HepG2 (cell line): ENCODE results near the gene MADD. TPM values are rescaled to one million over a fixed set of nuclear protein-coding genes. Genes with fewer than 3 reads are reported as not detected.

Experiments used
- ELF3 ChIP-seq: IDR thresholded peaks from 2 replicates; pipeline ENCODE4 v1.6.1; 2016; ENCODE audit warnings: missing genetic modification reagents, missing compliant biosample characterization
- FOXA3 ChIP-seq: IDR thresholded peaks from 2 replicates; pipeline ENCODE4 v1.6.1; 2016; ENCODE audit warnings: missing genetic modification reagents, missing compliant biosample characterization
- HMGA1 ChIP-seq: sonication (generic); formaldehyde crosslinking; conservative IDR thresholded peaks from 2 replicates; pipeline ENCODE4 v1.4.0; 2020; ENCODE audit warnings: missing genetic modification reagents
- MAFG ChIP-seq: sonication (generic); formaldehyde crosslinking; IDR thresholded peaks from 2 replicates; pipeline ENCODE4 v1.5.1; 2020; ENCODE audit warnings: mild to moderate bottlenecking, missing genetic modification reagents
- MIER2 ChIP-seq: IDR thresholded peaks from 2 replicates; pipeline ENCODE4 v1.6.1; 2016; ENCODE audit warnings: missing biosample characterization, missing genetic modification reagents
- SALL1 ChIP-seq: sonication (generic); formaldehyde crosslinking; IDR thresholded peaks from 2 replicates; pipeline ENCODE4 v1.8.0; 2022; ENCODE audit warnings: mild to moderate bottlenecking, missing genetic modification reagents
- SMAD1 ChIP-seq: sonication (generic); formaldehyde crosslinking; IDR thresholded peaks from 2 replicates; pipeline ENCODE4 v1.4.0; 2020; ENCODE audit warnings: missing genetic modification reagents, low read depth, mild to moderate bottlenecking, borderline replicate concordance
- SNRNP70 ChIP-seq: fragments of 200-400 bp; formaldehyde crosslinking; IDR thresholded peaks from 2 replicates; pipeline ENCODE4 v1.6.1; 2017; ENCODE audit warnings: mild to moderate bottlenecking, low read depth, low read length, moderate library complexity
- TOE1 ChIP-seq: sonication (generic); formaldehyde crosslinking; IDR thresholded peaks from 2 replicates; pipeline ENCODE4 v1.4.0; 2020; ENCODE audit warnings: mild to moderate bottlenecking, missing genetic modification reagents
- TRIM24 ChIP-seq: sonication (generic); formaldehyde crosslinking; IDR thresholded peaks from 2 replicates; pipeline ENCODE4 v1.8.0; 2022; ENCODE audit warnings: mild to moderate bottlenecking, missing genetic modification reagents
- ZBTB21 ChIP-seq: sonication (generic); formaldehyde crosslinking; IDR thresholded peaks from 2 replicates; pipeline ENCODE4 v1.4.0; 2020; ENCODE audit warnings: missing genetic modification reagents
- ZFP90 ChIP-seq: sonication (generic); formaldehyde crosslinking; IDR thresholded peaks from 2 replicates; pipeline ENCODE4 v1.8.0; 2022; ENCODE audit warnings: missing genetic modification reagents, mild to moderate bottlenecking, inconsistent platforms, borderline replicate concordance
- ZNF331 ChIP-seq: sonication (generic); formaldehyde crosslinking; IDR thresholded peaks from 2 replicates; pipeline ENCODE4 v1.4.0; 2020; ENCODE audit warnings: missing genetic modification reagents
- ZNF33A ChIP-seq: sonication (generic); formaldehyde crosslinking; IDR thresholded peaks from 2 replicates; pipeline ENCODE4 v1.5.1; 2020; ENCODE audit warnings: missing genetic modification reagents, mild to moderate bottlenecking, moderate library complexity, borderline replicate concordance
- ZNF432 ChIP-seq: sonication (generic); formaldehyde crosslinking; IDR thresholded peaks from 2 replicates; pipeline ENCODE4 v1.5.0; 2020; ENCODE audit warnings: missing genetic modification reagents, mild to moderate bottlenecking, borderline replicate concordance
- ZNF615 ChIP-seq: sonication (generic); formaldehyde crosslinking; IDR thresholded peaks from 2 replicates; pipeline ENCODE4 v1.5.0; 2020; ENCODE audit warnings: mild to moderate bottlenecking, missing genetic modification reagents, borderline replicate concordance
- ZNF644 ChIP-seq: IDR thresholded peaks from 2 replicates; pipeline ENCODE4 v1.6.1; 2016; ENCODE audit warnings: low read depth
- ZNF788 ChIP-seq: sonication (generic); formaldehyde crosslinking; IDR thresholded peaks from 2 replicates; pipeline ENCODE4 v1.5.0; 2020; ENCODE audit warnings: mild to moderate bottlenecking, missing genetic modification reagents, borderline replicate concordance
- polyA plus RNA-seq, 8 experiments: library from polyadenylated mRNA; depleted of rRNA in 3 of 8; stranded (reverse) in 7 of 8; unstranded in 1 of 8; fragments of >200 nt; fragmentation: Illumina TruSeq in 4 of 8; extraction: Trizol in 4 of 8; gene quantifications; 2 replicates each; pipeline versions ENCODE4 v1.2.1 to v1.2.3, GENCODE V29; 2011 to 2016; ENCODE audit warnings: low read depth in 4 of 8, missing spikeins in 1 of 8, mixed read lengths in 1 of 8; ENCODE audit not compliant: insufficient read depth in 1 of 8
- total RNA-seq, 5 experiments: library from RNA; depleted of rRNA; stranded (reverse); fragments of >200 nt; fragmentation: Illumina TruSeq; extraction: Trizol; gene quantifications; 2 replicates each; pipeline ENCODE4 v1.2.3, GENCODE V29; 2016; ENCODE audit warnings: low read depth in 1 of 5
- TF ChIP-seq, protein P1 (sequence below): sonication (generic); formaldehyde crosslinking; IDR thresholded peaks from 2 replicates; pipeline ENCODE4 v1.4.0; 2020; ENCODE audit warnings: mild to moderate bottlenecking, low read depth, missing genetic modification reagents
- TF ChIP-seq, protein P2 (sequence below): sonication (generic); formaldehyde crosslinking; IDR thresholded peaks from 2 replicates; pipeline ENCODE4 v1.5.1; 2020; ENCODE audit warnings: missing genetic modification reagents, mild to moderate bottlenecking, borderline replicate concordance

Gene MADD
- total and polyA plus RNA-seq, 2 of the 13 experiments (the other 11 are each of a cell fraction or from before 2014, with no cell fraction given): 18.0 to 29.2 TPM

DNA sequence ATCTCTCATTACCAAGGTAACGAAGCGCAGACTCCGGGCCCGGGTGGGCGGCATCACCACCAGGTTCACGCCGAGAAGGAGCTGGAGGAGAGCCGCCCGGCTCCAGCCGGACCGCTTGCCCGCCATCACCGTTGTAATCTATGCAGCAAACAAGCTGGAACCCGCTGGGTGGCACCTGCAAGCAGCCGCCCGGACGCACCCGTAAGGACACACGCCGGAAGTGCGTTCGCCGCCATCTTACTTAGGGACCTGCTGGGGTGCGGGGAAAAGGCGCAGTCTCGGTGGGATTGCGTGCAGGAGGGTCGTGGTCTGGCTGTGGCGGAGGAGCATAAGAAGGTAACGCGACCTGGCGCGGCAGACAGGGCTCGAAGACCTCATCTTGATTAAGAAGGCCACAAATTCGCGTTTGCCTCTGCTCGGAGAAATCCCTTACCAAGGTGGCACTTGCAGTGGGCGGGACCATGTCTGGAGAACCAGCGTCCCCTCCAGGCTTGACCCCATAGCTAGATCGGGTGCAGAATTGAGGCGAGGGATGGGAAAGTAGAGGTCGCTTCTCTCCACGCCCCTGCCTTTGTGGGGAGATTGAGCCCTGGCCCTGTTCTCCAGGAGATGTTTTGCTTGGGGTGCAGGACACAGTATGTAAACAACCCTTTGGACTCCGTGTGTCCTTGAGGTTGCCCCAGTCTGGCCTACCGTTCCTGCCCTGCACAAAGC is 21.1 kb upstream of the MADD start, which contains the start of gene ACP2 (continued):
- TF ChIP-seq, protein P1, sequence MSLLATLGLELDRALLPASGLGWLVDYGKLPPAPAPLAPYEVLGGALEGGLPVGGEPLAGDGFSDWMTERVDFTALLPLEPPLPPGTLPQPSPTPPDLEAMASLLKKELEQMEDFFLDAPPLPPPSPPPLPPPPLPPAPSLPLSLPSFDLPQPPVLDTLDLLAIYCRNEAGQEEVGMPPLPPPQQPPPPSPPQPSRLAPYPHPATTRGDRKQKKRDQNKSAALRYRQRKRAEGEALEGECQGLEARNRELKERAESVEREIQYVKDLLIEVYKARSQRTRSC: no peak
- peak; percentile 87; the same call in 1 of the 2 replicates for TF ChIP-seq SMAD1 (CRISPR knock-in tag)
- peak; percentile 75 for TF ChIP-seq ELF3
- no peak for TF ChIP-seq HMGA1
- no peak for TF ChIP-seq SNRNP70
- TF ChIP-seq ZBTB21 (CRISPR knock-in tag): no peak; the same call in 1 of the 2 replicates
- no peak for TF ChIP-seq ZNF432 (CRISPR knock-in tag)
- TF ChIP-seq MIER2 (CRISPR knock-in tag): no peak
- TF ChIP-seq ZNF331: peak; percentile 94
- TF ChIP-seq, protein P2, sequence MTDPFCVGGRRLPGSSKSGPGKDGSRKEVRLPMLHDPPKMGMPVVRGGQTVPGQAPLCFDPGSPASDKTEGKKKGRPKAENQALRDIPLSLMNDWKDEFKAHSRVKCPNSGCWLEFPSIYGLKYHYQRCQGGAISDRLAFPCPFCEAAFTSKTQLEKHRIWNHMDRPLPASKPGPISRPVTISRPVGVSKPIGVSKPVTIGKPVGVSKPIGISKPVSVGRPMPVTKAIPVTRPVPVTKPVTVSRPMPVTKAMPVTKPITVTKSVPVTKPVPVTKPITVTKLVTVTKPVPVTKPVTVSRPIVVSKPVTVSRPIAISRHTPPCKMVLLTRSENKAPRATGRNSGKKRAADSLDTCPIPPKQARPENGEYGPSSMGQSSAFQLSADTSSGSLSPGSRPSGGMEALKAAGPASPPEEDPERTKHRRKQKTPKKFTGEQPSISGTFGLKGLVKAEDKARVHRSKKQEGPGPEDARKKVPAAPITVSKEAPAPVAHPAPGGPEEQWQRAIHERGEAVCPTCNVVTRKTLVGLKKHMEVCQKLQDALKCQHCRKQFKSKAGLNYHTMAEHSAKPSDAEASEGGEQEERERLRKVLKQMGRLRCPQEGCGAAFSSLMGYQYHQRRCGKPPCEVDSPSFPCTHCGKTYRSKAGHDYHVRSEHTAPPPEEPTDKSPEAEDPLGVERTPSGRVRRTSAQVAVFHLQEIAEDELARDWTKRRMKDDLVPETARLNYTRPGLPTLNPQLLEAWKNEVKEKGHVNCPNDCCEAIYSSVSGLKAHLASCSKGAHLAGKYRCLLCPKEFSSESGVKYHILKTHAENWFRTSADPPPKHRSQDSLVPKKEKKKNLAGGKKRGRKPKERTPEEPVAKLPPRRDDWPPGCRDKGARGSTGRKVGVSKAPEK (CRISPR knock-in tag): peak; percentile 66; the same call in 1 of the 2 replicates
- peak; percentile 90 for TF ChIP-seq ZNF644 (CRISPR knock-in tag)
- TF ChIP-seq SALL1: peak; percentile 88
- peak; percentile 91; the same call in 1 of the 2 replicates for TF ChIP-seq ZNF615 (CRISPR knock-in tag)
- TF ChIP-seq ZNF33A: no peak
- peak; percentile 47; the same call in 1 of the 2 replicates for TF ChIP-seq TOE1
- peak; percentile 96 for TF ChIP-seq ZNF788
- no peak for TF ChIP-seq MAFG (CRISPR knock-in tag)
- TF ChIP-seq TRIM24 (CRISPR knock-in tag): no peak
- TF ChIP-seq FOXA3 (CRISPR knock-in tag): peak; percentile 79
- TF ChIP-seq ZFP90 (CRISPR knock-in tag): peak; percentile 76; the same call in 1 of the 2 replicates
